OCI-LY1 (cell line): ENCODE results near the gene MGAT5B.

ENCODE experiments used
- H2AFZ ChIP-seq: fragments of 200-600 bp; sonication (generic), shearing (Covaris generic); 2 replicates; pipeline ENCODE4 v1.6.0; 2014; ENCODE audit warnings: antibody characterized with exemption, mild to moderate bottlenecking, low read length
- H3F3A ChIP-seq: fragments of 200-600 bp; sonication (generic), shearing (Covaris generic); 2 replicates; pipeline ENCODE4 v1.6.0; 2014; ENCODE audit warnings: mild to moderate bottlenecking, antibody characterized with exemption, low read length, moderate library complexity; ENCODE audit not compliant: insufficient read depth
- H3K27ac ChIP-seq: fragments of 200-600 bp; sonication (generic); 2 replicates; pipeline ENCODE4 v1.5.1; 2014; ENCODE audit warnings: low read length, mixed run types, mild to moderate bottlenecking, low read depth; ENCODE audit not compliant: poor library complexity, severe bottlenecking
- H3K27me3 ChIP-seq: fragments of 200-600 bp; sonication (generic); 2 replicates; pipeline ENCODE4 v1.6.0; 2014; ENCODE audit warnings: antibody characterized with exemption, mild to moderate bottlenecking, low read length, moderate library complexity; ENCODE audit not compliant: insufficient read depth
- H3K36me3 ChIP-seq: fragments of 200-600 bp; sonication (generic); 2 replicates; pipeline ENCODE4 v1.6.1; 2014; ENCODE audit warnings: mild to moderate bottlenecking, antibody characterized with exemption, low read length, moderate library complexity, mixed read lengths; ENCODE audit not compliant: insufficient read depth
- H3K4me1 ChIP-seq: fragments of 200-600 bp; sonication (generic); 2 replicates; pipeline ENCODE4 v1.5.1; 2014; ENCODE audit warnings: mild to moderate bottlenecking, low read length, moderate library complexity; ENCODE audit not compliant: insufficient read depth, severe bottlenecking
- H3K4me2 ChIP-seq: fragments of 200-600 bp; sonication (generic), shearing (Covaris generic); 2 replicates; pipeline ENCODE4 v1.6.1; 2014; ENCODE audit warnings: low read length
- H3K4me3 ChIP-seq: fragments of 200-600 bp; sonication (generic); 2 replicates; pipeline ENCODE4 v1.5.1; 2014; ENCODE audit warnings: low read length, low read depth, mild to moderate bottlenecking, mixed read lengths; ENCODE audit not compliant: poor library complexity, severe bottlenecking
- H3K79me2 ChIP-seq: fragments of 200-600 bp; shearing (Covaris generic); 2 replicates; pipeline ENCODE4 v1.6.1; 2016; ENCODE audit warnings: mixed run types, low read length, mixed read lengths; ENCODE audit not compliant: insufficient read depth
- H3K9ac ChIP-seq: fragments of 200-600 bp; sonication (generic), shearing (Covaris generic); 2 replicates; pipeline ENCODE4 v1.6.1; 2014; ENCODE audit warnings: mild to moderate bottlenecking, low read length, mixed read lengths
- H3K9me2 ChIP-seq: fragments of 200-600 bp; sonication (generic), shearing (Covaris generic); 2 replicates; pipeline ENCODE4 v1.6.1; 2014; ENCODE audit warnings: low read depth, mild to moderate bottlenecking, low read length, mixed read lengths
- H3K9me3 ChIP-seq: fragments of 200-600 bp; shearing (Covaris generic); 2 replicates; pipeline ENCODE4 v1.6.1; 2014; ENCODE audit warnings: low read length, mixed read lengths
- H4K20me1 ChIP-seq: fragments of 200-600 bp; sonication (generic), shearing (Covaris generic); 2 replicates; pipeline ENCODE4 v1.6.0; 2016; ENCODE audit warnings: mild to moderate bottlenecking, low read length; ENCODE audit not compliant: insufficient read depth
- EZH2 ChIP-seq: fragments of 200-600 bp; sonication (generic), shearing (Covaris generic); IDR thresholded peaks from 2 replicates; pipeline ENCODE4 v1.8.0; 2017; ENCODE audit warnings: borderline replicate concordance, mixed run types, mild to moderate bottlenecking, antibody characterized with exemption, low read length, moderate library complexity, mixed read lengths
- TF ChIP-seq, protein P1 (sequence below): fragments of 200-600 bp; sonication (generic), shearing (Covaris generic); IDR thresholded peaks from 2 replicates; pipeline ENCODE4 v1.5.1; 2017; ENCODE audit warnings: mild to moderate bottlenecking, antibody characterized with exemption, low read length, moderate library complexity, mixed read lengths

The MGAT5B gene

DNA sequence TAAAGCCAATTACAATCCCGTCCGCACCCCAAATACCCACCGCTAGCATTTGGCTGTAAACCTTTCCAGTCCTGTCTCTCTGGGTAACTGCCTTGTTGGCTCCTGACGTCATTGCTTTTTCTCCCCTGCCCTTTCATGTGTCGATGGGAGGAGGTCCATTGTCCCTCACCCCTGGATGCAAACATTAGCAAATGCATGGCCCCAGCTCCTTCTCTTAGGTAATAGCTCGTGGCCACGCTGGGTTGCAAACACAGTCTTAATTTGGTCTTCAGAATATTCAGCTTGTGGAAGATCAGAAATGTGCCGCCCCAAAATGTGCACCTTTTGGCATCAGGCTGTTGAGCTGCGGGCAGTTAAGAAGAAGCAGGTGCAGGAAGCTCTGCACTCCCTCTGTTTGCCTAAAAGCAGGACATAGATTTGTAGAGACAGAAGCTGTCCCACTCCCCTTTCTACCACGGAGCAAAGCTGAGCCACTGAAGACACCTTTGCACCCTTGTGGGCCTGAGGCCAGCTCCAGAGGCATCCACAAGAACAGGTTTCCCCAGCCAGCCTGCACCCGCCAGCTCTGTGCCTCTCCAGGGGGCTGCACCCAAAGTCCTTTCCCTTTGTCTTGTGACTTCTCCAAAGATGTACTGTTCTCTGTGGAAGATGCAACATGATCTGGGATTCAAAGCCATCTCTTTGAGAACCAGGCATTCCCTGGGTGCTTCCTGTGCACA lies 127.3 kb downstream of the MGAT5B start:
- H4K20me1 ChIP-seq: no peaks in the 10 kb centered on the region
- H3K4me1 ChIP-seq: peaks cover 92% of the 10 kb centered on the region
- no peaks in the 10 kb centered on the region for H3K27me3 ChIP-seq
- peaks cover 5% of the 10 kb centered on the region; the same call in 1 of the 2 replicates for H3F3A ChIP-seq
- TF ChIP-seq EZH2: no peak
- TF ChIP-seq, protein P1, sequence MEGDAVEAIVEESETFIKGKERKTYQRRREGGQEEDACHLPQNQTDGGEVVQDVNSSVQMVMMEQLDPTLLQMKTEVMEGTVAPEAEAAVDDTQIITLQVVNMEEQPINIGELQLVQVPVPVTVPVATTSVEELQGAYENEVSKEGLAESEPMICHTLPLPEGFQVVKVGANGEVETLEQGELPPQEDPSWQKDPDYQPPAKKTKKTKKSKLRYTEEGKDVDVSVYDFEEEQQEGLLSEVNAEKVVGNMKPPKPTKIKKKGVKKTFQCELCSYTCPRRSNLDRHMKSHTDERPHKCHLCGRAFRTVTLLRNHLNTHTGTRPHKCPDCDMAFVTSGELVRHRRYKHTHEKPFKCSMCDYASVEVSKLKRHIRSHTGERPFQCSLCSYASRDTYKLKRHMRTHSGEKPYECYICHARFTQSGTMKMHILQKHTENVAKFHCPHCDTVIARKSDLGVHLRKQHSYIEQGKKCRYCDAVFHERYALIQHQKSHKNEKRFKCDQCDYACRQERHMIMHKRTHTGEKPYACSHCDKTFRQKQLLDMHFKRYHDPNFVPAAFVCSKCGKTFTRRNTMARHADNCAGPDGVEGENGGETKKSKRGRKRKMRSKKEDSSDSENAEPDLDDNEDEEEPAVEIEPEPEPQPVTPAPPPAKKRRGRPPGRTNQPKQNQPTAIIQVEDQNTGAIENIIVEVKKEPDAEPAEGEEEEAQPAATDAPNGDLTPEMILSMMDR: no peak
- H3K9me2 ChIP-seq: no peaks in the 10 kb centered on the region
- H3K79me2 ChIP-seq: no peaks in the 10 kb centered on the region
- H3K4me3 ChIP-seq: peak overlapping the region; percentile 61
- H3K4me2 ChIP-seq: peak overlapping the region; percentile 65
- no peaks in the 10 kb centered on the region for H3K9me3 ChIP-seq
- H2AFZ ChIP-seq: no peak overlapping the region
- H3K36me3 ChIP-seq: no peaks in the 10 kb centered on the region
- H3K9ac ChIP-seq: peak overlapping the region; percentile 82
- peak overlapping the region; percentile 99 for H3K27ac ChIP-seq

DNA sequence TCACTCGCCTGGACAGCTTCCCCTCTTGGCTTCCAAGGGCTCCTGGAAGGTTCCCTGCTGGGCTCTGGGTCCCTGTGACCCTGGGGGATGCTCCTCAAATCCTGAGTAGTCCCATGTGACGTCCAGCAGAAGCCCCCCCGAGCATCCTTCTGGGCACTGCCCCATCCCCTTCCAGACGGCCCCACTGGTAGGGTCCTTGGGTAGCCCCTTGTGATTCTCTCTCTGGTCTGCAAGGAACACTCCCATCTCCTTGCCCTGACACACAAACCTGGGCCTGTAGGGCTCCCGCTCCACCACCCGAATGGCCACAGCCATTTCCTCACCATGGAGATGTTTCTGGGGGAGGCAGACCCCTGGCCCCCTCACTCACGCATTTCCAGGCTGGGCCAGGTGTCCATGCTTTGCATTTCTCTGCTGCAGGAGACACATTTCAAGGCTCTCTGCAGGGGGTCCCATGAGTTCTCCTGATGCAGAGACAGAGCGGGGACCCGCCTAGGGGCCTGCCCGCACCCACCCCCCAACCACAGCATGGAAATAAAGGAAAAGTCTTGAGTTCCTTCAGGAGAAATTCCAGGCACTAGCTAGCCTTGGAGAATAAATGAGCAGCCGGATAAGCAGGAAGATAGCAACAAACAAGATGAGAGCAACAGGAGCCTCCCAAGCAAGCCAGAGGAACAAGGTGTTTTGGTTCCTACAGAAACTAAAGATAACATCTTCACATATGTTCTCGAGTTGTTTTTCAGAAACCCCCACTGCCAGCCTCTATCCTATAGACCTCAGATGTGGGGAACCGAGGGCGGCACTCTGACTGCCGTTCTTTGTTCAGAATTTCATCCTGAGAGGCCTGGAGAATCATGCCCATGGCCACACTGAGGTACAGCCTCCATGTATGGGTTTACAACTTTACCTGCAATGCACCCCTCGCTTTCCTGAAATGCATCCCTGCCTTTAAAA lies 128.8 kb downstream of the MGAT5B start:
- Histone ChIP-seq H3K27ac (peak overlapping the region; percentile 99), H3K4me1 (peaks cover 80% of the 10 kb centered on the region), H3K4me3 (peak overlapping the region; percentile 48), H3F3A (peaks cover 5% of the 10 kb centered on the region; the same call in 1 of the 2 replicates), H3K9ac (peak overlapping the region; percentile 78), H2AFZ (no peak overlapping the region), H3K36me3 (no peaks in the 10 kb centered on the region), H3K9me2 (no peaks in the 10 kb centered on the region), H3K79me2 (no peaks in the 10 kb centered on the region), H4K20me1 (no peaks in the 10 kb centered on the region), H3K9me3 (no peaks in the 10 kb centered on the region), H3K4me2 (peak overlapping the region; percentile 71), H3K27me3 (no peaks in the 10 kb centered on the region)
- TF ChIP-seq, protein P1: no peak
- no peak for TF ChIP-seq EZH2

DNA sequence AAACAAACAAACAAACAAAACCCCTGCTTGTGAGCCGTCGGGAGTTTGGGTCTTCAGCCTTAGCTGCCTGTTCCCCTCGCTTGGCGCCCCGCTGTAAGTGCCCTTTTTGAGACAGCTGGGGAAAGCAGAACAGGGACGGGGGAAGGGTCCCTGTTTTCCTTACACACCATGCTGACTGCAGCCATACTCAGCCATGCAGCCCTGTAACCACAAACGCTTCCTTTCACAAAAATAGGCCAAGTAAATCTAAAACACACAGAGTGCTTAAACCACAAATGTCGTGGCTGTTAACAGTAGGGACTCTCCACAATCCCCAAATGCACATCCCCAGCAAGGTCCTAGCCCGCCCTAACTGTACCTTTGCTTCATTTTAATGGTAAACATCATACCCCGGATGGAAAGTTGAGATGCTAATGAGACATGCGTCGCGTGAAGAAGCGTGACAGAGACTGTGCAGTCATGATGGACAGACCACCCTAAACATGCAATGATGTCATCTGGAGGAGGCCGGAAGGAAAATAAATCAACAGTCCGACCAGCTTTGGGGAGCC lies 129.9 kb downstream of the MGAT5B start:
- H3K27me3 ChIP-seq: no peaks in the 10 kb centered on the region
- H3K36me3 ChIP-seq: no peaks in the 10 kb centered on the region
- H3K4me2 ChIP-seq: peak overlapping the region; percentile 71
- peak overlapping the region; percentile 48 for H3K4me3 ChIP-seq
- H3K9ac ChIP-seq: peak overlapping the region; percentile 78
- peak overlapping the region; percentile 99 for H3K27ac ChIP-seq
- no peak overlapping the region for H2AFZ ChIP-seq
- no peaks in the 10 kb centered on the region for H4K20me1 ChIP-seq
- H3F3A ChIP-seq: peaks cover 5% of the 10 kb centered on the region; the same call in 1 of the 2 replicates
- no peaks in the 10 kb centered on the region for H3K9me2 ChIP-seq
- no peaks in the 10 kb centered on the region for H3K9me3 ChIP-seq
- H3K4me1 ChIP-seq: peaks cover 80% of the 10 kb centered on the region
- no peak for TF ChIP-seq EZH2
- TF ChIP-seq, protein P1: no peak
- no peaks in the 10 kb centered on the region for H3K79me2 ChIP-seq
